ENCODE results near the gene MEGF8. TPM values are rescaled to one million over a fixed set of nuclear protein-coding genes. Genes with fewer than 3 reads are reported as not detected.

MEGF8 gene
- total and polyA plus RNA-seq, 10 of the 15 experiments (the other 5 are each of a cell fraction or from before 2014, with no cell fraction given), result 0.43 to 12.8 (median 2.7) TPM

- peak; percentile 68 for ATAC-seq
- TF ChIP-seq TCF3 (IDR thresholded peaks at IDR 0.05; ENCODE audit: borderline replicate concordance, insufficient read depth, low read depth, low read length) (0 out of 2 replicates have a peak, but pooled peaks have one; percentile 49), RUNX3 (IDR thresholded peaks at IDR 0.05; ENCODE audit: low read length) (peak; percentile 38), TBL1XR1 (IDR thresholded peaks at IDR 0.05; ENCODE audit: low read depth, low read length) (no peak), BACH1 (IDR thresholded peaks at IDR 0.05; ENCODE audit: borderline replicate concordance) (no peak), MAX (IDR thresholded peaks at IDR 0.05; ENCODE audit: low read depth, low read length) (no peak), ATF2 (IDR thresholded peaks at IDR 0.05; ENCODE audit: low read length) (no peak), ZNF24 (IDR thresholded peaks at IDR 0.05) (no peak), ASH2L (IDR thresholded peaks at IDR 0.05; ENCODE audit: borderline replicate concordance, low read depth) (no peak), SRF (IDR thresholded peaks at IDR 0.05; ENCODE audit: low read depth in 2 of 2, low read length in 2 of 2) (peak; percentile 35; a peak in 1 of 4 replicates), POLR2AphosphoS5 (IDR thresholded peaks at IDR 0.05; ENCODE audit: low read length) (no peak), CHD2 (IDR thresholded peaks at IDR 0.05; ENCODE audit: borderline replicate concordance, low read depth, low read length) (no peak), PBX3 (IDR thresholded peaks at IDR 0.05; ENCODE audit: insufficient replicate concordance, low read depth, low read length) (peak; percentile 18), SKIL (IDR thresholded peaks at IDR 0.05; ENCODE audit: low read depth, poor library complexity, severe bottlenecking) (peak; percentile 54), NR2F1 (conservative IDR thresholded peaks at IDR 0.05) (peak; percentile 32), CEBPB (IDR thresholded peaks at IDR 0.05; ENCODE audit: borderline replicate concordance in 1 of 2, low read depth in 2 of 2, low read length in 2 of 2) (no peak), RBBP5 (conservative IDR thresholded peaks at IDR 0.05) (no peak), CBX5 (IDR thresholded peaks at IDR 0.05; ENCODE audit: low read depth) (no peak), KAT2A (conservative IDR thresholded peaks at IDR 0.05; ENCODE audit: control insufficient read depth, low read depth, low read length) (no peak), DPF2 (IDR thresholded peaks at IDR 0.05) (no peak), IKZF1 (conservative IDR thresholded peaks at IDR 0.05) (peak; percentile 53)
These were observed 97.5 kb downstream of the MEGF8 start for GRCh38 chr19:42422901-42423461.

More at GRCh38 chr19:42422901-42423461, 97.5 kb downstream of the MEGF8 start:
- H3K9me3 ChIP-seq (replicated peaks; ENCODE audit: control insufficient read depth, insufficient read depth, low read length), result no peaks in the 10 kb centered on the region
- peaks cover 16% of the 10 kb centered on the region for H3K4me1 ChIP-seq (ENCODE audit: control insufficient read depth, insufficient read depth, low read length)
- BruUV-seq (replicated peaks), result no TSS peak
- peak overlapping the region; percentile 86 for H3K27ac ChIP-seq (ENCODE audit: control insufficient read depth, insufficient read depth)
- H3K79me2 ChIP-seq (ENCODE audit: control insufficient read depth, insufficient read depth, low read length), result peaks cover 4% of the 10 kb centered on the region
- DNase-seq (ENCODE audit: low read depth, low spot score) (no peak), FAIRE-seq (no peak)
- ChIA-PET RAD21 (ENCODE audit: unreplicated experiment) (interaction anchor here (1.0 to 1.6 kb wide), 8 partner anchors 10 to 309 kb away, joined by 3 to 9 read pairs (median 4); partner anchors contain the start of gene CEACAM1), POLR2A (interaction anchor here (1.0 to 1.5 kb wide), 6 partner anchors 10 to 203 kb away, joined by 3 to 8 read pairs (median 4); no protein-coding TSS in a partner anchor), SMC1A (ENCODE audit: uncharacterized antibody, unreplicated experiment) (interaction anchor here (1.0 to 1.4 kb wide), 6 partner anchors 11 to 310 kb away, joined by 3 to 6 read pairs (median 3); partner anchors contain the start of gene CEACAM1), CTCF (interaction anchor here (1.0 to 4.4 kb wide), 9 partner anchors 10 to 105 kb away, joined by 3 to 27 read pairs (median 7); partner anchors contain the start of gene CEACAM1)
- H3K4me2 ChIP-seq (ENCODE audit: control insufficient read depth, insufficient read depth), result peak overlapping the region; percentile 97
- H3K4me3 ChIP-seq, result peak overlapping the region; percentile 94
- no peaks in the 10 kb centered on the region for H3K27me3 ChIP-seq (replicated peaks in 1 of 2; ENCODE audit: control insufficient read depth in 2 of 2, insufficient read depth in 2 of 2, low read length in 1 of 2)
- under 1% methylated on average over 38 of the region's 38 CpGs for WGBS (ENCODE audit: insufficient coverage, insufficient replicate concordance, low lambda C conversion rate, missing lambda C conversion rate)
- peak overlapping the region; percentile 93 for H2AFZ ChIP-seq (ENCODE audit: control insufficient read depth, low read depth, low read length)
- in situ Hi-C loops (cut with MboI), result no loop called here
- no peaks in the 10 kb centered on the region for H3K36me3 ChIP-seq (ENCODE audit: control insufficient read depth in 2 of 2, insufficient read depth in 2 of 2, low read length in 1 of 2)
- H3K9ac ChIP-seq (ENCODE audit: control insufficient read depth, insufficient read depth, low read length), result peak overlapping the region; percentile 82
- H4K20me1 ChIP-seq (ENCODE audit: control insufficient read depth, insufficient read depth), result no peaks in the 10 kb centered on the region
- intact Hi-C loops (cut with micrococcal nuclease; ENCODE audit: unreplicated experiment), result loop anchor here (5.0 kb wide), 1 partner anchor 96 kb away; the partner anchor contains the start of gene MEGF8

All from GM12878 (cell line).